Body of pancreas (tissue), 4 donors: ENCODE data around the gene HBG2. TPM values are rescaled to one million over a fixed set of nuclear protein-coding genes. Genes with fewer than 3 reads are reported as not detected.

Source experiments
- ATAC-seq: fragments of 150-250 bp; one replicate; pipeline ENCODE4 v1.9.1; 2016
- DNase-seq, 4 donors: peaks; one replicate each; pipeline ENCODE4 v3.0.0-alpha.2; 2019
- H3K27ac ChIP-seq, 4 donors: fragments of 200-600 bp; sonication (generic); 1 replicate in 3 of 4; 2 replicates in 1 of 4; pipeline versions ENCODE4 v1.5.1 to v1.6.1; 2016 to 2019; ENCODE audit warnings: mild to moderate bottlenecking in 1 of 4, mixed read lengths in 1 of 4, moderate library complexity in 1 of 4
- H3K27me3 ChIP-seq, 2 donors: fragments of 200-600 bp; sonication (generic); one replicate each; pipeline ENCODE4 v1.6.0; 2016; ENCODE audit warnings: mild to moderate bottlenecking in 1 of 2
- H3K36me3 ChIP-seq, 2 donors: fragments of 200-600 bp; sonication (generic); replicated peaks in 1 of 2; 2 replicates each; pipeline ENCODE4 v1.5.1; 2016; ENCODE audit warnings: low read depth in 2 of 2; ENCODE audit not compliant: insufficient read depth in 1 of 2
- H3K4me1 ChIP-seq: fragments of 200-600 bp; sonication (generic); one replicate; pipeline ENCODE4 v1.6.0; 2016
- H3K4me3 ChIP-seq, 2 donors: fragments of 200-600 bp; sonication (generic); 1 replicate in 1 of 2; 2 replicates in 1 of 2; pipeline ENCODE4 v1.5.1; 2016 to 2019
- H3K9me3 ChIP-seq, 3 donors: fragments of 200-600 bp; sonication (generic); 1 replicate in 2 of 3; 2 replicates in 1 of 3; pipeline ENCODE4 v1.5.1; 2016
- CTCF ChIP-seq, 7 experiments: fragments of 450-650 bp in 4 of 7; fragments of 200-600 bp in 3 of 7; sonication (generic) in 3 of 7; IDR thresholded peaks; one replicate each; pipeline ENCODE4 v1.5.1; 2016 to 2019; ENCODE audit warnings: antibody characterized with exemption in 7 of 7
- POLR2A ChIP-seq, 3 donors: fragments of 450-650 bp; IDR thresholded peaks; one replicate each; pipeline ENCODE4 v1.6.1; 2016; ENCODE audit warnings: antibody characterized with exemption in 3 of 3, mild to moderate bottlenecking in 2 of 3
- WGBS, 2 donors: methylation state at CpG; one replicate each; pipeline ENCODE4 v1.1.5; 2017; 5-methylcytosine and 5-hydroxymethylcytosine counted together
- intact Hi-C: fragments of 100-400 bp; cut with DNase I; formaldehyde crosslinking; loops from one replicate; pipeline ENCODE4 v1.15.1; 2023
- total RNA-seq, 2 donors: library from RNA; depleted of rRNA; stranded (reverse); fragments of >200 nt; gene quantifications; one replicate each; pipeline ENCODE4 v1.1.0, GENCODE V29; 2016

HBG2 gene
- total RNA-seq, 2 donors from 2014 or later: not detected

GRCh38 chr11:5235364-5236095 lies 19.1 kb downstream of the HBG2 start:
- 71 to 76% methylated on average over 5 of the region's 5 CpGs for WGBS, 2 donors
- ATAC-seq: no peak
- Histone ChIP-seq H3K36me3 (no peaks in the 10 kb centered on the region), H3K9me3 (no peaks in the 10 kb centered on the region), H3K4me3 (no peak overlapping the region), H3K4me1 (no peaks in the 10 kb centered on the region), H3K27ac (no peak overlapping the region), H3K27me3 (no peaks in the 10 kb centered on the region)
- intact Hi-C loops: no loop called here
- TF ChIP-seq CTCF (IDR thresholded peaks at IDR 0.05): no peak
- TF ChIP-seq POLR2A (IDR thresholded peaks at IDR 0.05): no peak
- DNase-seq: no peak

- Histone ChIP-seq H3K27ac (no peak within 1 kb of the TSS), H3K27me3 (no peaks in the 10 kb centered on the region), H3K36me3 (no peaks in the 10 kb centered on the region), H3K4me3 (no peak within 1 kb of the TSS), H3K4me1 (no peaks in the 10 kb centered on the region), H3K9me3 (no peaks in the 10 kb centered on the region)
- WGBS, 2 donors: 25 to 39% methylated on average over 2 of the region's 2 CpGs
- ATAC-seq: no peak
- TF ChIP-seq POLR2A (IDR thresholded peaks at IDR 0.05): no peak
- no peak for TF ChIP-seq CTCF (IDR thresholded peaks at IDR 0.05)
- DNase-seq: no peak
- intact Hi-C loops: no loop called here
Measured at GRCh38 chr11:5234381-5234834, 20.2 kb downstream of the HBG2 start, which contains the start of gene HBD. Gene HBD (minus strand): TSS chr11:5234483. CDS start chr11:5234433, 50 bp downstream.

GRCh38 chr11:5233307-5233706 lies 21.3 kb downstream of the HBG2 start:
- no peaks in the 10 kb centered on the region for H3K27me3 ChIP-seq
- no peaks in the 10 kb centered on the region for H3K9me3 ChIP-seq
- no peak overlapping the region for H3K27ac ChIP-seq
- no peak for TF ChIP-seq CTCF (IDR thresholded peaks at IDR 0.05)
- no peak for TF ChIP-seq POLR2A (IDR thresholded peaks at IDR 0.05)
- DNase-seq (no peak), ATAC-seq (no peak)
- WGBS, 2 donors: 67 to 70% methylated on average over 1 of the region's 1 CpG
- H3K4me1 ChIP-seq: no peaks in the 10 kb centered on the region
- H3K36me3 ChIP-seq: no peaks in the 10 kb centered on the region
- intact Hi-C loops: no loop called here
- H3K4me3 ChIP-seq: no peak overlapping the region

- intact Hi-C loops: no loop called here
- DNase-seq (no peak), ATAC-seq (no peak)
- Histone ChIP-seq H3K36me3 (no peaks in the 10 kb centered on the region), H3K9me3 (no peaks in the 10 kb centered on the region), H3K4me1 (no peaks in the 10 kb centered on the region), H3K4me3 (no peak overlapping the region), H3K27me3 (no peaks in the 10 kb centered on the region), H3K27ac (no peak overlapping the region)
- 83 to 87% methylated on average over 2 of the region's 2 CpGs for WGBS, 2 donors
- TF ChIP-seq CTCF (IDR thresholded peaks at IDR 0.05): no peak
- no peak for TF ChIP-seq POLR2A (IDR thresholded peaks at IDR 0.05)
Measured at GRCh38 chr11:5232821-5233220, 21.8 kb downstream of the HBG2 start.

GRCh38 chr11:5232176-5232575 lies 22.4 kb downstream of the HBG2 start:
- 52 to 55% methylated on average over 3 of the region's 3 CpGs for WGBS, 2 donors

More at GRCh38 chr11:5232176-5232575, 22.4 kb downstream of the HBG2 start:
- no peak for ATAC-seq
- Histone ChIP-seq H3K27me3 (no peaks in the 10 kb centered on the region), H3K4me1 (no peaks in the 10 kb centered on the region), H3K4me3 (no peak overlapping the region), H3K27ac (no peak overlapping the region), H3K36me3 (no peaks in the 10 kb centered on the region), H3K9me3 (no peaks in the 10 kb centered on the region)
- intact Hi-C loops: no loop called here
- TF ChIP-seq CTCF (IDR thresholded peaks at IDR 0.05) (no peak), POLR2A (IDR thresholded peaks at IDR 0.05) (no peak)
- DNase-seq: no peak
